Measurements from ENCODE around the gene CHKB. TPM values are rescaled to one million over a fixed set of nuclear protein-coding genes. Genes with fewer than 3 reads are reported as not detected.

The CHKB gene
- total RNA-seq, 2 experiments from 2014 or later, result 101 to 111 TPM

DNA sequence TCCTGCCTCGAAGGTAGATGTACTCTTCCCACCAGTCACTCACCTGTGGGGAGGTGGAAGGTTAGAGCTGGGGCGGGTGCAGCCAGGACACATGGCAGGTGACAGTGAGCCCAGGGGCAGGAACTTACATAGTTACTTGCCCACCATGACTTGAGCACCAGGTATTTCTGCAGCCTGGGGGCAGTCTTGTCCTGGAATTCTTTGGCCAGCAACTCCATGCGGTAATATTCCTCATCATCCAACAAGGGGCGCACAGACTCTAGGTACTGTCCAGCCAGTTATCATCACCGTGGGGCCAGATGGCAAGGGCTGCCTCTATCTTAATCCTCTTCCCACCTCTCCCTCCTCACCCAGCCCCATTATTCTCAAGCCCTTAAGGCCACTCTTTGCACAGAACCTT, 6.6 kb downstream of the CHKB start:
- Mint-ChIP-seq H3K9me3 (no peaks in the 10 kb centered on the region), H3K27ac (no peak overlapping the region), H3K27me3 (no peaks in the 10 kb centered on the region), H3K4me1 (peaks cover 27% of the 10 kb centered on the region), H3K4me3 (no peak overlapping the region), H3K36me3 (ENCODE audit: low read depth) (peaks cover 39% of the 10 kb centered on the region)
- CTCF ChIA-PET, result interaction anchor here (0.6 to 3.7 kb wide), 5 partner anchors 10 to 305 kb away, joined by 3 to 18 read pairs (median 3); partner anchors contain the start of gene SYCE3
- POLR2A ChIA-PET, result interaction anchor here (1.4 to 2.0 kb wide), 2 partner anchors 9 to 45 kb away, joined by 3 to 6 read pairs; no protein-coding TSS in a partner anchor
- no peak for DNase-seq

DNA sequence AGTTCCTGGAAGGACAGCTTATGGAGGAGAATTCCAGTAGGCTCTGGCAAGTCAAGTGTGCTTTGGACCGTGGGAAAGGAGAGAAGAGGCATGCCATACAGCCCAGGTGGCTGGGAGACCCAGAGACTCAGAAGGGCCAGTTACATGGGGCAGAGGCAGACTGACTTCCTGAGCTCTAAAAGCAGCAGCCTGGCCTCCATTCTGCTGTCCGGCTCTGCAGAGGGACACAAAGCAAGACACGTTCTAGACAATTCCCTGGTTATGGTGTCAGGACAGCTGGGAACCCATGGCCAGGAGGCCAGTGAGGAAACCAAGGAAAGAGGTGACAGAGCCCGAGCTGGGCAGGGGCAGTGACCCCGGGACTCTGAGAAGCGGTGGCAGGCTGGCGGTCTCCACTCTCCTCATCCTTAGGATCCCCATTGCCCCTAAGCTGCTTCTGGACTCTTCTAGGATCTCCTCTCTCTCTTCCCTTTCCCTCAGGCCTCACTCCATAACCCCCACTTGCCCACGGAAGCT, 7.2 kb downstream of the CHKB start:
- Mint-ChIP-seq H3K4me3 (no peak overlapping the region), H3K9me3 (no peaks in the 10 kb centered on the region), H3K4me1 (peaks cover 24% of the 10 kb centered on the region), H3K36me3 (ENCODE audit: low read depth) (peaks cover 42% of the 10 kb centered on the region), H3K27me3 (no peaks in the 10 kb centered on the region), H3K27ac (no peak overlapping the region)
- DNase-seq, result no peak
- CTCF ChIA-PET, result interaction anchor here (0.6 to 3.7 kb wide), 7 partner anchors 9 to 304 kb away, joined by 3 to 18 read pairs (median 3); partner anchors contain the start of genes SCO2 and SYCE3
- POLR2A ChIA-PET, result interaction anchor here (0.6 to 1.4 kb wide), 3 partner anchors 10 to 48 kb away, joined by 3 to 7 read pairs (median 3); no protein-coding TSS in a partner anchor

DNA sequence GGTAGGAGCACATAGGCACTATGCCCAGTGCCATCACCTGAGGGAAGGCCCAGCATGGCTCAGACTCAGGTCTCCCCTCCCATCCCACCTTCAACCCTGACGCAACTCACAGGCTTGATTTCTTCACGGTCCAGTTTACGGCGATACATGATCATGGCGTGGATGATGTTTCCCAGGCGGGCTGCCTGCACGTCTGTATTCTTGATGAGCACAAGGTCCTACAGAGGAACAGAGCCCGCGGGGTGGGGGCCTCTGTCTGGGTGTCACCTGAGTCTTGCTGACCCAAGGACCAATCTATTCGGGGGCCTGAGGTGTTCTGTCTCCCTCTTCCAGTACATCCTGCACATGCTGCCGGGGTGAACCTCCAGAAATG, 8.3 kb downstream of the CHKB start:
- no peak overlapping the region for H3K4me3 Mint-ChIP-seq
- no peak for DNase-seq
- peaks cover 41% of the 10 kb centered on the region for H3K36me3 Mint-ChIP-seq (ENCODE audit: low read depth)
- no peaks in the 10 kb centered on the region for H3K27me3 Mint-ChIP-seq
- H3K4me1 Mint-ChIP-seq, result peaks cover 15% of the 10 kb centered on the region
- no peak overlapping the region for H3K27ac Mint-ChIP-seq
- H3K9me3 Mint-ChIP-seq, result no peaks in the 10 kb centered on the region
- ChIA-PET POLR2A (interaction anchor here (0.7 to 1.4 kb wide), 3 partner anchors 9 to 49 kb away, joined by 3 to 7 read pairs (median 4); partner anchors contain the start of genes CHKB and SCO2), CTCF (interaction anchor here (3.7 kb wide), 1 partner anchor 11 kb away, joined by 18 read pairs; the partner anchor contains the start of gene SYCE3)

DNA sequence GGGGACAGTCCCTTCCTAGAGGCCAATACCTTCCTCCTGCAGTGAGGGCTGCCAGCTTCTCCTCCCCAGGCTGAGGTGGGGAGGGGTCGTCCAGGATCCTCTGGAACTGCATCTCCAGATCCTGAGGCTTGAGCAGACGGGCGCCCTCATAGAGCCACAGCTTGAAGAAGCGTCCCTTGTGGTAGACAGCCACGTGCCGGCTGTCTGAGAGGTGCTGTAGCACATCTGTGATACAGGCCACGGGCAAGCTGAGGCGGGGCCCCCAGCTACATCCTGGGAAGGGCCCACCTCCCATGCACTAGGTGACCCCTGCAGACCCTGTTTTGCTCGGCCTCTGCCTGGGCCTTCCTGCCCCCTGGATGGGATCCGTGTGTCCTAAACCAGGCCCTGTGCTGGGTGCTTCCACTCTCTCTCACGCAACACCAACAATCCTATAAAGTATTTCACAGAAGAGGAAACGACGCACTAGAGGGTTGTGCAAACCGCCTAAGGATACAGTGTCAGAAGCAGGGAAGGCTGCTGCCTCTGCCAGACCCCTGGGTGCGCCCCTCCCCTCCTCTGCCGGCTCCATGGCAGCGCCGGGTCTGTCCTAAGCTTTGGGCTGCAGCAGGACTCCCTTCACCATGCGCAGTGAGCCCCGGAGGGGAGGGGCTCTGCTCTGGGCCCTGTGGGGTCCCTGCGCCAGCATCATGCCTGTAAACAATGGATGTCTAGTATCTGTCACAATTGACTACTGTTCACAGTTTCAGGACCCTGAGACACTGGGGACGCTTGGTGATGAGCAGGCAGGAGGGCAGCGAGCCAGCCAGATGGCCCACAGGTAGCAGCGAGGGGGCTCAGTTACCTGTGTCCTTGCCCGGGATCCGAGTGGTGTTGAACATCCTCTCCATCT, 8.9 kb downstream of the CHKB start:
- no peak overlapping the region for H3K27ac Mint-ChIP-seq
- CTCF ChIA-PET, result interaction anchor here (1.7 to 3.7 kb wide), 3 partner anchors 11 to 48 kb away, joined by 8 to 18 read pairs (median 8); partner anchors contain the start of genes SCO2 and SYCE3
- POLR2A ChIA-PET, result interaction anchor here (0.8 to 2.1 kb wide), 4 partner anchors 8 to 46 kb away, joined by 4 to 13 read pairs (median 5); partner anchors contain the start of genes CHKB and SYCE3
- H3K27me3 Mint-ChIP-seq, result no peaks in the 10 kb centered on the region
- no peaks in the 10 kb centered on the region for H3K9me3 Mint-ChIP-seq
- H3K4me1 Mint-ChIP-seq, result peaks cover 14% of the 10 kb centered on the region
- DNase-seq, result no peak
- H3K4me3 Mint-ChIP-seq, result no peak overlapping the region
- H3K36me3 Mint-ChIP-seq (ENCODE audit: low read depth), result peaks cover 43% of the 10 kb centered on the region

DNA sequence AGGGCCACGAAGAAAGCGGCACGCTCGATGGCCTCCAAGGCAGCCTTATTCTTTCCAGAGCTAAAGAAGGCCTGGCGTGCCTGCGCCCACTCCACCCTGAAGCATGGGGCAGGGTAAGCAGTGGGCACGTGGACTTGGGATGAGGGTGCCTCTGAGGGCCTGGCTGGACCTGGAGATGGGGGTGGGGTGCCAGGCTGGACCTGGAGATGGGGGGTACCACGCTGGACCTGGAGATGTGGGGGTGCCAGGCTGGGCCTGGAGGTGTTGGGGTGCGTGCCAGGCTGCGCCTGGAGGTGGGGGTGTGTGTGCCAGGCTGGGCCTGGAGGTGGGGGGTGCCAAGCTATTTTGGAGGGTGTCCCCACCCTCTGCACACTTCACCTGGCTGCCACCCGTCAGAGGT, 9.7 kb downstream of the CHKB start:
- ChIA-PET POLR2A (interaction anchor here (0.8 to 2.1 kb wide), 5 partner anchors 9 to 46 kb away, joined by 3 to 13 read pairs (median 4); partner anchors contain the start of genes CHKB and SYCE3), CTCF (interaction anchor here (1.7 to 1.9 kb wide), 2 partner anchors 10 to 47 kb away, joined by 8 read pairs; partner anchors contain the start of genes SCO2 and SYCE3)
- H3K9me3 Mint-ChIP-seq, result no peaks in the 10 kb centered on the region
- H3K4me3 Mint-ChIP-seq, result no peak overlapping the region
- no peak for DNase-seq
- H3K4me1 Mint-ChIP-seq, result peaks cover 9% of the 10 kb centered on the region
- H3K36me3 Mint-ChIP-seq (ENCODE audit: low read depth), result peaks cover 44% of the 10 kb centered on the region
- H3K27ac Mint-ChIP-seq, result no peak overlapping the region
- H3K27me3 Mint-ChIP-seq, result no peaks in the 10 kb centered on the region

DNA sequence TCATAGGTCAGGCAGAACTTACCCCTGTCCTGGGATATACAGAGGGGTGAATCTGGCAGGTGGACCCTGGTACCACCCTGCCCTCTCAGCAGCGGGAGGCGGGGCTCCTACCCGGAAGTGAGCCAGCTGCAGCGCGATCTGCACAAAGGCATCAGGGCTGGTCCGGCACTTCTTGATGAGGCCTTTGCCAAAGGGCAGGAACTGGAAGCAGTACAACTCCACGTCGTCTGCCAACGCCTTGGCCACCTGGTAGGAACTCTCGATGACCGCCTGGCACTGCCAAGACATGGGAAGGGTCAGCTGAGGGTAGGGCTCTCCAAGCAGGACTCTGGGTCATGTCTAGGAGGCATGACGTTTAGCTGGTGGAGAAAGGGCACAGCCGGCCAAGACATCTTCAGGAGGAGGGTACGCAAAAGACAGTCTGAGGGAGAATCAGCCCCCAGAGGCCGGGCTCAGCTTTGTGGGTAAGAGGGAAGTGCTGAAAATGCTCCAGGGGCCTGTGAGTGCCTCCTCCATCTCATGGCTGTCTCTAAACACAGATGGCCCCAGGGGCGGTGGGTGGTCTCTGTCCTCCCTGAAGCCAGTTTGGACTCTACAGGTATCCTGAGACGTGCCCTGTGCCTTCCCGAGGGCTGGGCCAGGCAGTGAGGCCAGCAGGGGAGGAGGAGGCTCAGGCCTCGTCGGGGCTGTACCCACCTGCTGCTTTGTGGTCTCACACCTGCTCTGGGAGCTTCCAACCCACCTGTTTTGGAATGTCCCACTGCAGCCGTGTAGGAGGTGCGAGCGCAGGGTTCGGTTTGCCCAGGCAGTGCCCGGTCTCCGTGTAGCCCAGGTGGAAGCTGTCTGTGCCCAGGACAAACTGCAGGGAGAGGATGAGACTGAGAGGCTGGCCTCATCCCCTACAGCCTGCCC, 11.1 kb downstream of the CHKB start:
- CTCF ChIA-PET, result interaction anchor here (1.3 to 1.9 kb wide), 3 partner anchors 8 to 46 kb away, joined by 3 to 8 read pairs (median 8); partner anchors contain the start of genes CHKB, SCO2 and SYCE3
- Mint-ChIP-seq H3K4me1 (no peaks in the 10 kb centered on the region), H3K36me3 (ENCODE audit: low read depth) (peaks cover 39% of the 10 kb centered on the region), H3K9me3 (no peaks in the 10 kb centered on the region), H3K27me3 (no peaks in the 10 kb centered on the region), H3K4me3 (no peak overlapping the region), H3K27ac (no peak overlapping the region)
- POLR2A ChIA-PET, result interaction anchor here (1.0 to 2.1 kb wide), 6 partner anchors 8 to 46 kb away, joined by 3 to 13 read pairs (median 4); partner anchors contain the start of genes CHKB, SCO2 and SYCE3
- no peak for DNase-seq

DNA sequence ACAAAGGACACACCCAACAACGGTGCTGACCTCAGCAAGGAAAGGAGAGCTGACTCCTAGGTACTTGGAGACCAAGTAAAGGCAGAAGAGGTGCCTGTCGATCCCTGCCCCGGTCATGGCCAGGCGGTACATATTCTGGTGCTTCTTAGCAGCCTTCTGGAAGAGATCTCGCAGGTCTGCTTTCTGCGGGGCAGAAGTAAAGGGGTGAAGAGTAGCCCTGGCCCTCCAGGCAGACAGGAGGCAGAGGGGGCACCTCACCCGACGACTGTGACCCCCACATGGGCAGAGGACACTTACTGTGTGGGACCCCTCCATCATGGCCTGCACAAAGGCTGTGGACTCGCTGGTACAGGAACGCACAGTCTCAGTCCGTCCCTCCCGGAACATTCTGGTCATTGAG, 11.8 kb downstream of the CHKB start:
- peaks cover 34% of the 10 kb centered on the region for H3K36me3 Mint-ChIP-seq (ENCODE audit: low read depth)

DNA sequence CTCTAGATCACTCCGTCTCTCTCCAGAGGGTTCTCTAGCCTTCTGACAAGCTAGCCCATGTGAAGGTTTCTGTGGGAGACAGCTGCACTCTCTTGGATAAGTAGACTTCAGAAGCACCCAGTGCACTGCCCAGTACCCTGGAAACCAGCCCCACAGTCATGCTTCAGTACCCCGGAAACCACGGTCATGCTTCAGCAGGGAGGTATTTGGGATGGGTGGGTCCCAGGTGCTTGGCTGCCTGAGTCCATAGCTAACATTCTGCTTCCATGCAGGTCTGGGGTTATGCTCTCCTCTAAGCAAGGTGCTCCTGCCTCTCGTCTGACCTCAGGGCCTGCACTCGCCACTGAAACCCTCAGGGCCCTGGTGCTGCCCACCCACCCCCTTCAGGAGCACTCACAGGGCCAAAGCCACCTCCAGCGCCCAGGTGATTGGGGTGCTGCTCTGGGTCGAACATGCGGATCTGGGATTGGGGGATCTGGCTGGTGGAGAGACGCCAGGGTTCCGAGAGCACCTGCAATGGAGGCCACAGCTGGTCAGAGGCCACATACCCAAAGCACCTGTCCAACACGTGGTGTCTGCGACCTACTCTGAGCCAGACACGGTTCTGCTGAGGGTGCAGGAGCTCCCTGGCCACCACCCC, 12.6 kb downstream of the CHKB start:
- Mint-ChIP-seq H3K27ac (no peak overlapping the region), H3K4me3 (no peak overlapping the region), H3K9me3 (no peaks in the 10 kb centered on the region), H3K36me3 (ENCODE audit: low read depth) (peaks cover 30% of the 10 kb centered on the region), H3K27me3 (no peaks in the 10 kb centered on the region), H3K4me1 (no peaks in the 10 kb centered on the region)
- no peak for DNase-seq
- CTCF ChIA-PET, result interaction anchor here (1.3 kb wide), 1 partner anchor 12 kb away, joined by 3 read pairs; the partner anchor contains the start of gene CHKB
- POLR2A ChIA-PET, result interaction anchor here (1.0 kb wide), 1 partner anchor 13 kb away, joined by 3 read pairs; the partner anchor contains the start of gene CHKB

More for the DNA sequence above, 11.8 kb downstream of the CHKB start:
- no peak overlapping the region for H3K27ac Mint-ChIP-seq
- CTCF ChIA-PET, result interaction anchor here (1.3 kb wide), 1 partner anchor 12 kb away, joined by 3 read pairs; the partner anchor contains the start of gene CHKB
- POLR2A ChIA-PET, result interaction anchor here (1.0 to 1.5 kb wide), 2 partner anchors 12 to 45 kb away, joined by 3 to 4 read pairs; partner anchors contain the start of genes CHKB and SCO2
- no peaks in the 10 kb centered on the region for H3K4me1 Mint-ChIP-seq
- H3K4me3 Mint-ChIP-seq, result no peak overlapping the region
- DNase-seq, result no peak
- H3K27me3 Mint-ChIP-seq, result no peaks in the 10 kb centered on the region
- no peaks in the 10 kb centered on the region for H3K9me3 Mint-ChIP-seq

DNA sequence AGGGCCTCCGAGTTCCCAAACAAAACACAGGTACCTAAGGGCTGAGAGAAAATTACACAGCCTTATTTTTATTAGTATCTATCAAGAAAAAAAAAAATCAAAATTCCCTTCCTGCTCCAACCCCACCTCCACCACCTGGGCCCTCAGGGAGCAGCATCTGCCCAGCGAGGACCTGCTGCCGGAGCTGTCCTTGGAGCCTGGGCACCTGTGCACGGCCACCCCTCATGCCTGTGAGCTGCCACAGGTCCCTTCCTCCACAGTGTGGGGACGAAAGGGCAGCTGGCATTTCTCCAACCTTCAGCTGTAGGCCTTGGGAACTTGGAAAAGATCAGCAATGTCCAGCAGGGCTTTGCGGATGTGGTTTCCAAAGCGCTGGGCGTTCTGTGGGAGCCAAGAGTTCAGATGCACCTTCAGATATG, 13.6 kb downstream of the CHKB start:
- H3K36me3 Mint-ChIP-seq (ENCODE audit: low read depth), result peaks cover 30% of the 10 kb centered on the region
- peaks cover 7% of the 10 kb centered on the region for H3K27me3 Mint-ChIP-seq
- no peaks in the 10 kb centered on the region for H3K4me1 Mint-ChIP-seq
- no peak for DNase-seq
- H3K4me3 Mint-ChIP-seq, result no peak overlapping the region
- POLR2A ChIA-PET, result no interaction called here
- CTCF ChIA-PET, result no interaction called here
- no peaks in the 10 kb centered on the region for H3K9me3 Mint-ChIP-seq
- no peak overlapping the region for H3K27ac Mint-ChIP-seq

DNA sequence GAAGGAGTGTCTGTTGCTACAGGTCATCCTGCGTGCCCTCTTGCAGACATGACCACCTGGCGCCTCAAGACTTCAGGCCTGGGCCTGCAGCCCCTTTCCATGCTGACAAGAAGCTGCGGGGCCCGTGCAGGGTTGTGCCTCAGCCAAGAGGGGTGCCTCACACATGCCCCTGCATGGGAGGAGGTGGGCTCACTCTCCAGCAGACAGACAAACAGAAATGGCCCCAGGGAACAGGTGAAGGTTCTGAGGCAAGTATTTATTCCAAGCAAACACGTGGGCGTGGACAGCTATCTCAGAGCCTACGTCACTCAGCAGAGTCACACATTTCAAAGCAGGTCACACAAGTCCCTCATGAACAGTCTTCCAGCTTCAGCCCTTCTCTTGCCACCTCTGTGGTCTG, 14.0 kb downstream of the CHKB start:
- H3K27ac Mint-ChIP-seq, result no peak overlapping the region
- H3K4me3 Mint-ChIP-seq, result no peak overlapping the region
- peaks cover 9% of the 10 kb centered on the region for H3K27me3 Mint-ChIP-seq
- no peaks in the 10 kb centered on the region for H3K9me3 Mint-ChIP-seq
- H3K36me3 Mint-ChIP-seq (ENCODE audit: low read depth), result peaks cover 30% of the 10 kb centered on the region
- POLR2A ChIA-PET, result no interaction called here
- CTCF ChIA-PET, result no interaction called here
- H3K4me1 Mint-ChIP-seq, result peaks cover 3% of the 10 kb centered on the region
- no peak for DNase-seq

DNA sequence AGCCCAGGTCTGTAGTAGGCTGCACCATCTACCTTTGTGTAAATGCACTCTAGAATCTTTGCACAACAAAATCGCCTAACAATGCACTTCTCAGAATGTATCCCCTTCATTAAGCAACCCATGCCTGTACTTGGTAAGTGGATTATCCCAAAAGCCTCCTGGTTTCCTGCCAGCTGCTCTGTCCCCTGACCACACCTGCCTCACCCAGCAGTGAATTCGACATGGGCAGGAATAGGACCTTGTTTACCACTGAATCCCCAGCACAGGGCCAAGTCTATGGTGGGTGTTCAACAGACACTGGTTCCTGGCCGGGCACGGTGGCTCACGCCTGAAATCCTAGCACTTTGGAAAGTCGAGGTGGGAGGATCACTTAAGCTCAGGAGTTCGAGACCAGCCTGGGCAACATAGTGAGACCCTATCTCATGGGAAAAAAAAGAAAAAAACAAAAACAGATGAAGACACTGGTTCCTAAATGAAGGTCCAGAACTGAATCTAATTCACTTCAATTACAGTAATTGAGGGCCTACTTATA, 14.9 kb downstream of the CHKB start:
- no peak overlapping the region for H3K27ac Mint-ChIP-seq
- H3K36me3 Mint-ChIP-seq (ENCODE audit: low read depth), result peaks cover 28% of the 10 kb centered on the region
- no peak overlapping the region for H3K4me3 Mint-ChIP-seq
- ChIA-PET POLR2A (interaction anchor here (8.1 kb wide), 1 partner anchor 41 kb away, joined by 109 read pairs; the partner anchor contains the start of gene SCO2), CTCF (no interaction called here)
- H3K9me3 Mint-ChIP-seq, result no peaks in the 10 kb centered on the region
- peaks cover 11% of the 10 kb centered on the region for H3K27me3 Mint-ChIP-seq
- DNase-seq, result no peak
- H3K4me1 Mint-ChIP-seq, result peaks cover 11% of the 10 kb centered on the region
